Keratinocyte (primary cell): ENCODE data around the gene GABRA6. TPM values are rescaled to one million over a fixed set of nuclear protein-coding genes. Genes with fewer than 3 reads are reported as not detected.

Source experiments
- DNase-seq: peaks from one replicate; pipeline ENCODE4 v3.0.0-alpha.2; 2011; ENCODE audit warnings: low read depth, missing footprints, low spot score
- FAIRE-seq: peaks from 2 replicates; lab custom pipeline; 2011; peaks lifted over from hg19 to GRCh38; lab: Jason Lieb, UNC
- H2AFZ ChIP-seq: 2 replicates; pipeline ENCODE4 v1.6.0; 2012; ENCODE audit warnings: low read length, control low read depth, inconsistent platforms; ENCODE audit not compliant: control insufficient read depth
- H3K27ac ChIP-seq: 2 replicates; pipeline ENCODE4 v1.5.1; 2011; ENCODE audit warnings: low read length; ENCODE audit not compliant: control insufficient read depth, insufficient read depth
- H3K27me3 ChIP-seq: 3 replicates; pipeline ENCODE4 v1.6.0; 2011; ENCODE audit warnings: low read length; ENCODE audit not compliant: control insufficient read depth, insufficient read depth; ENCODE audit errors: extremely low read depth
- H3K36me3 ChIP-seq, 2 experiments: 2 replicates in 1 of 2; 3 replicates in 1 of 2; pipeline ENCODE4 v1.5.1; 2011; ENCODE audit warnings: low read length in 2 of 2, mild to moderate bottlenecking in 1 of 2; ENCODE audit not compliant: control insufficient read depth in 2 of 2, insufficient read depth in 2 of 2; ENCODE audit errors: extremely low read depth in 1 of 2
- H3K4me1 ChIP-seq: 3 replicates; pipeline ENCODE4 v1.5.1; 2011; ENCODE audit warnings: low read length; ENCODE audit not compliant: control insufficient read depth, insufficient read depth; ENCODE audit errors: extremely low read depth
- H3K4me2 ChIP-seq: 3 replicates; pipeline ENCODE4 v1.6.0; 2011; ENCODE audit warnings: low read depth, low read length; ENCODE audit not compliant: control insufficient read depth, insufficient read depth; ENCODE audit errors: extremely low read depth
- H3K4me3 ChIP-seq, 3 experiments: fragments of 200-600 bp in 1 of 3; sonication (generic) in 1 of 3; 2 replicates in 2 of 3; 3 replicates in 1 of 3; pipeline ENCODE4 v1.5.1; 2011 to 2016; ENCODE audit warnings: low read length in 3 of 3, mild to moderate bottlenecking in 3 of 3, control low read depth in 2 of 3, inconsistent platforms in 1 of 3, low read depth in 1 of 3, mixed read lengths in 1 of 3, mixed run types in 1 of 3, moderate library complexity in 1 of 3; ENCODE audit not compliant: control insufficient read depth in 2 of 3, insufficient read depth in 2 of 3; ENCODE audit errors: extremely low read depth in 1 of 3
- H3K79me2 ChIP-seq: 2 replicates; pipeline ENCODE4 v1.6.0; 2012; ENCODE audit warnings: low read length; ENCODE audit not compliant: control insufficient read depth, insufficient read depth
- H3K9ac ChIP-seq: 3 replicates; pipeline ENCODE4 v1.6.0; 2011; ENCODE audit warnings: low read length; ENCODE audit not compliant: control insufficient read depth, insufficient read depth; ENCODE audit errors: extremely low read depth
- H3K9me1 ChIP-seq: 3 replicates; pipeline ENCODE4 v1.6.0; 2011; ENCODE audit warnings: low read length; ENCODE audit not compliant: control insufficient read depth, insufficient read depth; ENCODE audit errors: extremely low read depth
- H3K9me3 ChIP-seq: 2 replicates; pipeline ENCODE4 v1.5.1; 2012; ENCODE audit warnings: low read depth, low read length; ENCODE audit not compliant: control insufficient read depth
- H4K20me1 ChIP-seq: 3 replicates; pipeline ENCODE4 v1.6.0; 2011; ENCODE audit warnings: low read length; ENCODE audit not compliant: control insufficient read depth, insufficient read depth; ENCODE audit errors: extremely low read depth
- CTCF ChIP-seq, 3 experiments: IDR thresholded peaks in 1 of 3; conservative IDR thresholded peaks in 1 of 3; optimal IDR thresholded peaks in 1 of 3; 2 replicates in 2 of 3; 3 replicates in 1 of 3; pipeline versions ENCODE3 to v1.5.1; 2011; ENCODE audit warnings: low read length in 3 of 3, mild to moderate bottlenecking in 3 of 3, moderate library complexity in 2 of 3, control low read depth in 1 of 3, inconsistent platforms in 1 of 3; ENCODE audit not compliant: insufficient read depth in 2 of 3; ENCODE audit errors: extremely low read depth in 1 of 3
- EZH2 ChIP-seq: IDR thresholded peaks from one replicate; pipeline ENCODE4 v1.6.1; 2012; ENCODE audit warnings: inconsistent platforms, mild to moderate bottlenecking, low read length, moderate library complexity
- dilution Hi-C: fragments of 300-500 bp; cut with MboI; formaldehyde crosslinking; loops from one replicate; pipeline ENCODE4 v1.7.0; 2020; ENCODE audit warnings: low sequenced_read_pairs; ENCODE audit not compliant: extremely low pct_ligation_motif_present
- polyA plus RNA-seq, 5 experiments: library from polyadenylated mRNA; depleted of rRNA in 3 of 5; stranded (reverse) in 3 of 5; stranded (forward) in 1 of 5; unstranded in 1 of 5; fragments of >200 nt; gene quantifications; 1 replicate in 1 of 5; 2 replicates in 3 of 5; 3 replicates in 1 of 5; pipeline versions ENCODE4 v1.2.1 to v1.2.3, GENCODE V29; 2011 to 2012; ENCODE audit warnings: missing spikeins in 2 of 5, low read depth in 1 of 5, low replicate concordance in 1 of 5

The GABRA6 gene
- polyA plus RNA-seq, 1 donor (not counting 4 experiments of a cell fraction or from before 2014, with no cell fraction given): not detected

GRCh38 chr5:161700065-161700464, 14.5 kb downstream of the GABRA6 start:
- dilution Hi-C loops: no loop called here
- Histone ChIP-seq H3K9ac (no peak overlapping the region), H3K79me2 (no peaks in the 10 kb centered on the region), H4K20me1 (no peaks in the 10 kb centered on the region), H3K4me2 (no peak overlapping the region), H3K4me1 (no peaks in the 10 kb centered on the region), H3K36me3 (no peaks in the 10 kb centered on the region), H3K9me1 (no peaks in the 10 kb centered on the region), H3K9me3 (no peaks in the 10 kb centered on the region), H3K4me3 (no peak overlapping the region), H2AFZ (no peak overlapping the region), H3K27ac (no peak overlapping the region), H3K27me3 (no peaks in the 10 kb centered on the region)
- DNase-seq: no peak
- FAIRE-seq: no peak
- no peak for TF ChIP-seq EZH2
- no peak for TF ChIP-seq CTCF (optimal IDR thresholded peaks at IDR 0.05 in 1 of 3, IDR thresholded peaks at IDR 0.05 in 1 of 3, conservative IDR thresholded peaks at IDR 0.05 in 1 of 3; ENCODE audit: extremely low read depth in 1 of 3, insufficient read depth in 2 of 3, low read length in 3 of 3)

- TF ChIP-seq CTCF (optimal IDR thresholded peaks at IDR 0.05 in 1 of 3, IDR thresholded peaks at IDR 0.05 in 1 of 3, conservative IDR thresholded peaks at IDR 0.05 in 1 of 3; ENCODE audit: extremely low read depth in 1 of 3, insufficient read depth in 2 of 3, low read length in 3 of 3) (no peak), EZH2 (no peak)
- no peaks in the 10 kb centered on the region for H3K9me3 ChIP-seq
- H2AFZ ChIP-seq: no peak overlapping the region
- H3K27me3 ChIP-seq: no peaks in the 10 kb centered on the region
- H4K20me1 ChIP-seq: no peaks in the 10 kb centered on the region
- H3K36me3 ChIP-seq: no peaks in the 10 kb centered on the region
- dilution Hi-C loops: no loop called here
- no peak overlapping the region for H3K27ac ChIP-seq
- no peak overlapping the region for H3K9ac ChIP-seq
- H3K79me2 ChIP-seq: no peaks in the 10 kb centered on the region
- H3K9me1 ChIP-seq: no peaks in the 10 kb centered on the region
- no peak overlapping the region for H3K4me2 ChIP-seq
- no peak for FAIRE-seq
- no peak overlapping the region for H3K4me3 ChIP-seq
- DNase-seq: no peak
- no peaks in the 10 kb centered on the region for H3K4me1 ChIP-seq
These were observed 18.0 kb downstream of the GABRA6 start for GRCh38 chr5:161703528-161703927.
